ENCODE measurements around the gene ACTR1B.

GRCh38 chr2:97663626-97663961 lies 250 bp downstream of the ACTR1B start:
- no peak for TF ChIP-seq CTCF (IDR thresholded peaks at IDR 0.05)
- no peak for TF ChIP-seq RAD21 (IDR thresholded peaks at IDR 0.05; ENCODE audit: low read length)
- no peak for TF ChIP-seq FOXM1 (IDR thresholded peaks at IDR 0.05; ENCODE audit: low read depth)
- TF ChIP-seq PBX3 (IDR thresholded peaks at IDR 0.05), result no peak
- 0 out of 2 replicates have a peak, but pooled peaks have one; percentile 8 for TF ChIP-seq POLR2AphosphoS5 (IDR thresholded peaks at IDR 0.05; ENCODE audit: low read depth, low read length)
- no peak for TF ChIP-seq MAX (IDR thresholded peaks at IDR 0.05; ENCODE audit: low read depth)
- no peak for TF ChIP-seq EP300 (IDR thresholded peaks at IDR 0.05; ENCODE audit: borderline replicate concordance in 1 of 2, low read depth in 1 of 2, low read length in 1 of 2)
- TF ChIP-seq CHD2 (IDR thresholded peaks at IDR 0.05; ENCODE audit: low read length, partially characterized antibody), result no peak
- TF ChIP-seq MEF2A (IDR thresholded peaks at IDR 0.05; ENCODE audit: borderline replicate concordance, low read depth), result no peak
- TF ChIP-seq SMC3 (IDR thresholded peaks at IDR 0.05; ENCODE audit: low read depth, low read length), result no peak
- TF ChIP-seq GATA2 (CRISPR knock-in tag; IDR thresholded peaks at IDR 0.05), result no peak
- TF ChIP-seq JUND (IDR thresholded peaks at IDR 0.05), result no peak
- no peak for TF ChIP-seq USF2 (IDR thresholded peaks at IDR 0.05; ENCODE audit: borderline replicate concordance, low read depth, low read length)
- TF ChIP-seq GABPA (IDR thresholded peaks at IDR 0.05; ENCODE audit: low read depth), result no peak
